Right ventricle myocardium superior (tissue), 1 donor: ENCODE results near the gene CHURC1. TPM values are rescaled to one million over a fixed set of nuclear protein-coding genes. Genes with fewer than 3 reads are reported as not detected.

Experiments used
- ATAC-seq: fragments of 200-7000 bp; cut with Tn5 transposase; one replicate; pipeline ENCODE4 v1.9.1; 2020; ENCODE audit warnings: mild to moderate bottlenecking; ENCODE audit not compliant: poor library complexity
- DNase-seq: peaks from one replicate; pipeline ENCODE4 v3.0.0-alpha.2; 2020
- intact Hi-C: fragments of 100-400 bp; cut with DNase I; formaldehyde crosslinking; loops from one replicate; pipeline ENCODE4 v1.11.2; 2022
- total RNA-seq: library from RNA; stranded (reverse); fragmentation: NEBNext Ultra II Directional; extraction: Animal tissue kit (Norgen Biotek cat#: 25700); gene quantifications from one replicate; pipeline ENCODE4 v1.2.1, GENCODE V29; 2021
- donor health status: DM: no; HTN: yes; CAD: no; lungs with severe emphysema.

CHURC1 gene
- total RNA-seq, 1 donor from 2014 or later, result 107 TPM

DNA sequence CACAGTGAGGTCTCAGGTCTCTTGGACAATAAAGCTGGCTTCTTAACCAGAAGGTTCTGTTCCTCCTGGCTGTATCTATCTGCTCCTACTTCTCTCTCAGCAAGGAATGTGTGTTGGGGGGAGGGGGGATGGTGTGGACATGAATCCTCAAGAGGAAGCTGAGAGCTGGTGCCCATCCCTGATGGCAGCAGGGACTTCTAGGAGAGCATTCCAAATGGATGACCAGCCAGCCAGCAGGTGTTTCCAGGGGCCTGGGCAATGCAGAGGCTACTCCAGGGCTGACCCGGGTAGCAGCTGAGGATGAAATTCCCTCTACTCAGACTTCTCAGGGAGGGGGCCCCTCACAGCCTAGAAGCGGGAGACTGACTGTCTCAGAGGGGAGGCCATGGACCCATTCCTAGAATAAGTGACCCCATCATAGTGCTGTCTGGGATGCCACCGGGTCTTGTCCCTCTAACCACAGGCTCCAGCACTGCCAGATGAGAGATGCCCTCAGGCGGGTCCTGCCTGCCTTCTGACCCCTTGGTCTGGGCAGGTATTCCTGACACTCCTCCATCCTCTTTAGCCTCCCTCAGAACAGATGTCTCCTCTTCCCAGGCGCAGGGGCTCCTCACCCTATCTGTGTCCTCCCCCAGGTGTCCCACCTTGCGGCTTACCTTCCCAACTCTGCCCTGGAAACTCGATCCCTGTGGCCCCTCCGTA is 56.7 kb downstream of the CHURC1 start:
- DNase-seq, result no peak
- intact Hi-C loops, result no loop called here
- no peak for ATAC-seq

DNA sequence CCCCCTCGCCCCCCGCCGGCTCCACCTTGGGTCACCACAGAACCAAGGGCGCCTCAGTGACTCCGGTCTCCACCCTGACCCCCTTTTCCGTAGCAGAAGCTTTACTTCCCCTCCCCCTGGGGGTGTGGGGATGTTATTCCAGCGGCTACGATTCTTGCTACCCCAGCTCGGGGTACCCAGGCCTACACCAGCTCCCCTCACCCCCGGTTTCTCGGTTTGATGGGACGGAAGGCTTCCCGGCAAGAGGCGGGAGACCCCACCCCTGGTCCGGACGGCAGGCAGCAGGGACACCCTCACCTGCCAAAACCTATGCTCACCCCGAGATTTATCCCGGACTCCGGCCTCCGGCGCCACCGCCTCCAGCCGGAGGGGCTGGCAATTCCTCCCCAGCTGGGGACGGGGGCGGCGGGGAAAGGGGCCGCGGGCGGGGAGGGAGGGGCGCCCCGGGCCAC is 57.3 kb downstream of the CHURC1 start:
- intact Hi-C loops, result no loop called here
- ATAC-seq, result peak; percentile 8
- no peak for DNase-seq

DNA sequence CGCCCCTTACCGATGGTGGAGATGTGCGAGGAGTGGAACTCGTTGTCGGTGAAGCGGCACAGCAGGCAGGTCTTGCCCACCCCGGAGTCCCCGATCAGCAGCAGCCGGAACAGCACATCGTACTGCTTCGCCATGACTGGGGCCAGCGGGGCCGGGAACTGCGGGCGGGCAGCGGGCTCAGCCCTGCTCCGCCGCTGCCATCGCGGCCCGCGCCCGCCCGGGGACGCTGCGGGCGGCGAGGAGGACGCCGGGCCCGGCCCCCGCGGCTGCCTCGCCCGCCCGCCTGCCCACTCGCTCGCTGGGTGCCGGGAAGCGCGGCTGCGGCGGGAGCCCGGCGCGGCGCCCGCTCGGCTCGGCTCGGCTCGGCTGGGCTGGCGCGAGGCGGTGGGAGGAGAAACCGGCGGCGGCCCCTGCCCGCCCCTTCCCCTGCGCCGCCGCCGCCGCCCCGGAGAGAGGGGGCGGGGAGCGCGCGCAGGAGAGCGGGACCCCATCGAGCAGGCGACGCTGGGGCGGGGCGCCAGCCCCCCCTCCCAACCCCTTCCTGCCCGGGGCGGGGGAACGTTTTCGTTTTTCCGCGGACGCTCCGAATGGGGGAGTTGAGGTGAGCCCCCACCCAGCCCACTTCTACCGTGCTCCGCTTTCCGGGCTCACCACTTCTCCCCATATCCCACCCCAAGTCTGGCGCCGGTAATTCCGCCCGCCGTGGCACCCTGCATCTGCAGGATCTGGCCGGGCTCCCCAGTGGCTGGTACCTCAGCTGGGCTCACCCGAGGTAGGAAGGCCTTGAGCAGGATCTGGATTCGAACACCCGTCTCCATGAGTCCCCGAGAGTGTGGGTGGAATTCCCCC is 57.9 kb downstream of the CHURC1 start, which contains the start of gene RAB15:
Gene RAB15 (minus strand): TSS at position 394 of the 849 bp plus-strand sequence. CDS start 260 bp downstream, at position 134.
- peak; percentile 84 for ATAC-seq
- peak; percentile 54 for DNase-seq
- intact Hi-C loops, result no loop called here

DNA sequence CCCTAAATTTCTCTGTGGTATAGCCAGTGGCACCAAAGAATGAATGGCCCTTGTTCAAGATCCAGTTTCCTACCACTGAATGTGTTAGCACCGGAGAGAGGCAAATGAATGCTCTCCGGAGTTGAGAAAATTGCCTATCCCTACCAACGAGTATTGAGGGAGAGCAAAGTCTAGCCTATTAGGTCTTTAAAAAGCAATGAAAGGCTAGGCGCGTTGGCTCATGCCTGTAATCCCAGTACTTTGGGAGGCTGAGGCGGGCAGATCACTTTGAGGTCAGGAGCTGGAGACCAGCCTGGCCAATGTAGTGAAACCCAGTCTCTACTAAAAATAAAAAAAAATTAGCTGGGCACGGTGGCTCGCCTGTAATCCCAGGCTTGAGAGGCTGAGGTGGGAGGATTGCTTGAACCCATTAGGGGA is 58.8 kb downstream of the CHURC1 start:
- DNase-seq, result no peak
- intact Hi-C loops, result no loop called here
- no peak for ATAC-seq

DNA sequence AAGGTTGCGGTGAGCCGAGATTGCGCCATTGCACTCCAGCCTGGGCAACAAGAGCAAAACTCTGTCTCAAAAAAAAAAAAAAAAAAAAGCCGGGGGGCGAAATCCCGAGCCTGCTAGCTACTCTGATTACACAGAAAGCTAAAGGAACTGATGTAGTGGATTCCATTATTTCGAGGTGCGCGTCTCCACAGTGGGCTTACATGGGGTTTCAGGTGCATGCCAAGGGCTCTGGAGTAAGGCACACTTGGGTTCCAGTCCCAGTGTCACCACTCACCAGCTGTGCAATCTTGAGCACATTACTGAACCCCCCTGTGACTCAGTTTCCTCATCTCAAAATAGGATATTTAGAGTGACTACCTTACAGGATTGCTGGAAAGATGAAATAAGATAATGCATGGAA is 59.6 kb downstream of the CHURC1 start:
- DNase-seq (no peak), ATAC-seq (no peak)
- intact Hi-C loops, result no loop called here

DNA sequence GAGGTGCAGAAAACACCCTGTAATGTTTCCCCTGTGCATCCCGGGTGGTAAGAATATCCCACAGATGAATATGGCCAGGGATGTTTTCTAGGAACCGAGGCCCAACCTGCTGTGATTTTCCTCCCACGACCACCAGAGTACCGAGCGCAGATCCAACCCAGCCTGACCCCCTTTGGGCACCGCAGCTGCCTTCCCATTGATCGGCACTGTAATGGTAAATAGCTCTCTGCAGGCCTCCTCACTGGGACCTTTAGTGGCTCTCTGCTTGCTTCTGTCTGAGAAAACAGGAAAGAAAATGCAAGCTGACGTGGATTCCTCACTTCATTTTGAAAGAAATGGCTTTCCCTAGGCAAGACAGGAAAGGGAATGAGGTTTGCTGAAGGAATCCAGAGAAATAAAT is 60.3 kb downstream of the CHURC1 start:
- DNase-seq, result no peak
- intact Hi-C loops, result no loop called here
- no peak for ATAC-seq

DNA sequence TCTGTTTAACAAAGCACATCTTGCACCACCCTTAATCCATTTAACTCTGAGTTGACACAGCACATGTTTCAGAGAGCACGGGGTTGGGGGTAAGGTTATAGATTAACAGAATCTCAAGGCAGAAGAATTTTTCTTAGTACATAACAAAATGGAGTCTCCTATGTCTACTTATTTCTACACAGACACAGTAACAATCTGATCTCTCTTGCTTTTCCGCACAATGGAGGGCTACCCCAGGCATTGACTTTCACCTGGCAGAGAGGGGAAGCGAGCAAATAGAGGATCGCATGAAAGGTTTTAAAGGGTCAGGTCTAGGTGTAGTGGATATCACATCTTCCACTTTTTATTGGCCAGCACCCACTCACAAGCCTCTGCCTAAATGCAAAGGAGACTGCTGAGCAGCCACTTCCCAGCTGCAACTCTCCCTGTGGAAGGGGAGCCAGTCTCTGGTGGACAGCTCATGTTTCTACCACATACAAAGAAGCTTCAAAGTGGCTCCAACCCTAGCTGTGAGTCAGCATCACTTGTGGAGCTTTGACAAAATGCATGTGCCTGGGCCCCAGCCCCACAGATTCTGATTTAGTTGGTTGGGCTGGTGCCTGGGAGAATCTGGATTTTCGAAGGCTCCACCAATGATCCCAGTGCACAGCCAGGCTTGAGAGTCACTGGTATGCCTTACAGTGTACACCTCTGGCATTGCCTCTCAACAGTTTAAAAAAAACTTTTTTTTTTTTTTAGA is 65.2 kb downstream of the CHURC1 start:
- intact Hi-C loops, result loop anchor here (10.0 kb wide), 2 partner anchors 65 to 155 kb away; partner anchors contain the start of gene CHURC1
- DNase-seq (no peak), ATAC-seq (no peak)

DNA sequence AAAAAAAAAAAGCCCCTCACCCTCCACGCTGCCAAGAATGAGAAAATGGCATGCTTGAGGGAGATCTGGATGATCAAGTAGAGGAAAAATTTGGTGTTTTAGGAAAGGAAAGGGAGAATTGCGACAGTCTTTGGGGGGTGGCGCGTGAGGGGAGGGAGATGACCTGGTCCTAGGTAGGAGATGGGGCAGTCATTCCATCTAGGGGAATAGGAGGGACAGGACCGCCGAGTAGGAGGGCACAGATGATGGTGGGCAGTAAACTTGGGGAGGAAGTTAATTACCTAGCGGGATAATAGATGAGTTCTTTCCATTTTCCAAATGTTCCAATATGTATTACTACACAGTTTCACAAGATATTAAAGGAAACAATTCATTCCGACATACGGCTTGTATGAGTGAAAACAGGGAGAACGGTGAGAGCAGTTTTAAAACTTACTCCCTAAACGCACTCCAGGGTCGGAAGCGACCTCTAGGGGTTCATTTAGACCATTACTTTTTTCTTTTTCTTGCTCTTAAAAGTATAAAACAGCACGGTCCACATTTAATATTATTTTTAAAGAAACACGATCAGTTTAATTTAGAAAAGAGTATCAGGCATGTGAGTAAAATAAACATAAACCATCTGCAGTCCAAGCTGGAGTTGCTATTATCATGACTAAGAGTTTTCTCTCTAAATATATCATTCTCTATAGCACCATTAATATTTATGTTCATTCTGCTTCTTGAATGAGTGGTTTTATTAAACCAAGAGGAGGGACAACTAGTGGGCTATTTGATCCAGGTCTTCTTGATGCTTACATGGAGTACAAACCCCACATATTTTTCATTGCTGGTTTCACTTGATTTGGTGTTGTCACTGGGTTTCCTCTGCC is 69.4 kb downstream of the CHURC1 start:
- DNase-seq, result no peak
- ATAC-seq, result no peak
- intact Hi-C loops, result loop anchor here (10.0 kb wide), 2 partner anchors 69 to 159 kb away; partner anchors contain the start of gene CHURC1

Other genes starting within 250 kb of the CHURC1 start
- gene PLEKHG3, start 210.0 kb upstream of the CHURC1 start, total RNA-seq, result 16.6 TPM
- 70.8 TPM for gene SPTB, start 34.5 kb upstream of the CHURC1 start, total RNA-seq
- gene GPX2, start 28.3 kb downstream of the CHURC1 start, total RNA-seq, result not detected
- gene RAB15, start 57.9 kb downstream of the CHURC1 start, total RNA-seq, result 7.5 TPM
- gene FNTB, start 72.4 kb downstream of the CHURC1 start, total RNA-seq, result 15.8 TPM
- gene MAX, start 188.1 kb downstream of the CHURC1 start, total RNA-seq, result 85.2 TPM